Measurements from ENCODE around the gene TMEM45A.

GRCh38 chr3:100614941-100615340 lies 122.5 kb downstream of the TMEM45A start:
- no peak for TF ChIP-seq CTCF (conservative IDR thresholded peaks at IDR 0.05 in 1 of 2, IDR thresholded peaks at IDR 0.05 in 1 of 2; ENCODE audit: extremely low read depth in 1 of 2, insufficient read depth in 1 of 2, low read depth in 1 of 2, low read length in 2 of 2)
- TF ChIP-seq EZH2 (IDR thresholded peaks at IDR 0.05; ENCODE audit: borderline replicate concordance, low read length) = no peak
